Measurements from ENCODE around the gene SLC6A4.
"Not testable (repeated sequence)": the region's sequence is repeated elsewhere in the genome, so short reads cannot be mapped to it uniquely, and the experiment has no call there.

Gene SLC6A4

GRCh38 chr17:30238387-30239088, 3.0 kb upstream of the SLC6A4 start:
- FAIRE-seq, result no peak
- DNase-seq (ENCODE audit: low spot score), result no peak

GRCh38 chr17:30238003-30238344, 2.5 kb upstream of the SLC6A4 start:
- FAIRE-seq, result no peak
- no peak for DNase-seq (ENCODE audit: low spot score)

GRCh38 chr17:30237296-30238002, 2.0 kb upstream of the SLC6A4 start:
- FAIRE-seq, result no peak

GRCh38 chr17:30236766-30237165, 1.3 kb upstream of the SLC6A4 start:
- FAIRE-seq, result no peak

More at GRCh38 chr17:30237296-30238002, 2.0 kb upstream of the SLC6A4 start:
- DNase-seq (ENCODE audit: low spot score), result no peak

GRCh38 chr17:30236297-30236624, 764 bp upstream of the SLC6A4 start:
- FAIRE-seq, result no peak
- DNase-seq (ENCODE audit: low spot score), result no peak

More at GRCh38 chr17:30236766-30237165, 1.3 kb upstream of the SLC6A4 start:
- no peak for DNase-seq (ENCODE audit: low spot score)

GRCh38 chr17:30234964-30235363, 533 bp downstream of the SLC6A4 start:
- DNase-seq (ENCODE audit: low spot score) (no peak), FAIRE-seq (no peak)

GRCh38 chr17:30234296-30234695, 1.2 kb downstream of the SLC6A4 start:
- DNase-seq (ENCODE audit: low spot score), result no peak
- FAIRE-seq, result no peak

GRCh38 chr17:30232824-30233427, 2.6 kb downstream of the SLC6A4 start:
- no peak for DNase-seq (ENCODE audit: low spot score)
- no peak for FAIRE-seq

GRCh38 chr17:30232015-30232823, 3.3 kb downstream of the SLC6A4 start:
- FAIRE-seq (no peak), DNase-seq (ENCODE audit: low spot score) (no peak)

- FAIRE-seq, result no peak
- DNase-seq (ENCODE audit: low spot score), result no peak
These were observed 4.8 kb downstream of the SLC6A4 start for GRCh38 chr17:30230596-30231125.

GRCh38 chr17:30230009-30230408, 5.5 kb downstream of the SLC6A4 start:
- DNase-seq (ENCODE audit: low spot score); FAIRE-seq: not testable (repeated sequence)

- DNase-seq (ENCODE audit: low spot score), result no peak
- FAIRE-seq, result no peak
These were observed 6.5 kb downstream of the SLC6A4 start for GRCh38 chr17:30229012-30229411.

- DNase-seq (ENCODE audit: low spot score), result no peak
- FAIRE-seq, result no peak
These were observed 7.5 kb downstream of the SLC6A4 start for GRCh38 chr17:30228011-30228410.

- FAIRE-seq, result no peak
These were observed 8.6 kb downstream of the SLC6A4 start for GRCh38 chr17:30226878-30227277.

GRCh38 chr17:30225919-30226553, 9.5 kb downstream of the SLC6A4 start:
- FAIRE-seq (no peak), DNase-seq (ENCODE audit: low spot score) (no peak)

More at GRCh38 chr17:30226878-30227277, 8.6 kb downstream of the SLC6A4 start:
- no peak for DNase-seq (ENCODE audit: low spot score)

- FAIRE-seq (no peak), DNase-seq (ENCODE audit: low spot score) (no peak)
These were observed 10.4 kb downstream of the SLC6A4 start for GRCh38 chr17:30225112-30225511.

GRCh38 chr17:30224419-30224960, 11.0 kb downstream of the SLC6A4 start:
- DNase-seq (ENCODE audit: low spot score), result no peak
- no peak for FAIRE-seq

GRCh38 chr17:30222721-30223175, 12.7 kb downstream of the SLC6A4 start:
- no peak for FAIRE-seq
- DNase-seq (ENCODE audit: low spot score), result no peak

- no peak for FAIRE-seq
- DNase-seq (ENCODE audit: low spot score), result no peak
These were observed 13.2 kb downstream of the SLC6A4 start for GRCh38 chr17:30222251-30222650.

GRCh38 chr17:30221346-30221745, 14.2 kb downstream of the SLC6A4 start:
- FAIRE-seq (no peak), DNase-seq (ENCODE audit: low spot score) (no peak)

GRCh38 chr17:30220414-30220813, 15.1 kb downstream of the SLC6A4 start:
- FAIRE-seq (no peak), DNase-seq (ENCODE audit: low spot score) (no peak)
